Stomach (tissue), 9 donors: ENCODE results near the gene PPP1R1A. TPM values are rescaled to one million over a fixed set of nuclear protein-coding genes. Genes with fewer than 3 reads are reported as not detected.

Experiments
- DNase-seq, 2 donors: peaks; one replicate each; pipeline versions ENCODE4 v3.0.0 to v3.0.0-alpha.2; 2013 to 2019
- H3K27ac ChIP-seq, 5 donors: fragments of 200-600 bp in 4 of 5; sonication (generic) in 4 of 5; one replicate each; pipeline ENCODE4 v1.5.1; 2013 to 2019; ENCODE audit warnings: mild to moderate bottlenecking in 1 of 5, moderate library complexity in 1 of 5
- H3K27me3 ChIP-seq, 3 donors: fragments of 200-600 bp; sonication (generic); one replicate each; pipeline ENCODE4 v1.5.1; 2017 to 2019; ENCODE audit warnings: mixed run types in 1 of 3
- H3K36me3 ChIP-seq, 4 donors: fragments of 200-600 bp; sonication (generic); 1 replicate in 3 of 4; 2 replicates in 1 of 4; pipeline ENCODE4 v1.5.1; 2016 to 2019
- H3K4me1 ChIP-seq, 4 donors: fragments of 200-600 bp; sonication (generic); one replicate each; pipeline ENCODE4 v1.5.1; 2016 to 2019
- H3K4me3 ChIP-seq, 4 donors: fragments of 200-600 bp; sonication (generic) in 3 of 4; one replicate each; pipeline ENCODE4 v1.5.1; 2016 to 2019; ENCODE audit warnings: mild to moderate bottlenecking in 1 of 4
- H3K9me3 ChIP-seq, 4 donors: fragments of 200-600 bp; sonication (generic); one replicate each; pipeline ENCODE4 v1.5.1; 2016 to 2019
- CTCF ChIP-seq, 7 experiments: fragments of 450-650 bp in 4 of 7; fragments of 200-600 bp in 3 of 7; sonication (generic) in 3 of 7; IDR thresholded peaks; one replicate each; pipeline ENCODE4 v1.5.1; 2016 to 2019; ENCODE audit warnings: antibody characterized with exemption in 7 of 7, control low read depth in 2 of 7, mild to moderate bottlenecking in 1 of 7
- EP300 ChIP-seq: sonication (generic); formaldehyde crosslinking; IDR thresholded peaks from one replicate; pipeline ENCODE4 v1.6.1; 2017; ENCODE audit warnings: antibody characterized with exemption
- POLR2A ChIP-seq, 4 donors: fragments of 450-650 bp; IDR thresholded peaks; one replicate each; pipeline ENCODE4 v1.6.1; 2016; ENCODE audit warnings: antibody characterized with exemption in 4 of 4, control low read depth in 2 of 4, mild to moderate bottlenecking in 1 of 4, moderate library complexity in 1 of 4
- POLR2AphosphoS5 ChIP-seq, 3 donors: sonication (generic); formaldehyde crosslinking; IDR thresholded peaks; one replicate each; pipeline ENCODE4 v1.6.1; 2016; ENCODE audit warnings: antibody characterized with exemption in 3 of 3
- WGBS, 5 donors: extraction: QIAGEN DNeasy Blood & Tissue Kit in 3 of 5; methylation state at CpG; one replicate each; pipeline versions ENCODE4 v1.1.5 to v1.1.7; 2013 to 2018; 5-methylcytosine and 5-hydroxymethylcytosine counted together
- intact Hi-C: fragments of 100-400 bp; cut with DNase I; formaldehyde crosslinking; loops from one replicate; pipeline ENCODE4 v1.15.1; 2023; ENCODE audit warnings: low total_unique reads
- polyA plus RNA-seq, 3 donors: library from polyadenylated mRNA; stranded (reverse); fragments of 200-250 nt; gene quantifications; one replicate each; pipeline ENCODE4 v1.2.3, GENCODE V29; 2013
- total RNA-seq, 5 donors: library from RNA; depleted of rRNA; stranded (reverse); fragments of >200 nt; gene quantifications; one replicate each; pipeline versions ENCODE4 v1.1.0 to v1.2.3, GENCODE V29; 2014 to 2016
- donor health status: healthy with polysubstance abuse.
- donor health status: Bipolar disorder and iron deficiency.
- donor health status: healthy.

The PPP1R1A gene
- total and polyA plus RNA-seq, 8 donors, result 2.6 to 313 (median 5.9) TPM; not detected in 1

DNA sequence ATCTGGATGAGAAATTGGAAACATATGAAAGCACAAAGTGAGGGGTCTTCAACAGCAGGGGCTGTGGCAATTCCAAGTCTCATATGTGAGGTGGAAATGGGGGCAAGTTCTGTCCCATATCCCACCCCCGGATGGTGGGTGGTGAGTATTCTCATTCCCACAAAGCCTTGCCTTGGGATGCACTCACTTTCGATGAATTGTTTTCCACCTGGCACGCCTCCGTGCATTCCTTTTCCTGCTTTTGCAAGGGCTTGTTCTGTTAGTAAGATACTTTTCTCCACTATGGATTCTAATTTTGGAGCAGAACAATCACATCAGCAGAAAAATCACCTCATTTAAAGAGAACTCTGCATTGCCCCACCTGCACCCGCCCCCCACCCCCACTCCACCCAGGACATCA, 43.1 kb upstream of the PPP1R1A start:
- Histone ChIP-seq H3K36me3 (no peaks in the 10 kb centered on the region), H3K4me1 (no peaks in the 10 kb centered on the region), H3K9me3 (peaks cover 0 to 12% (median 6%) of the 10 kb centered on the region in 4 donors), H3K27me3 (peaks cover 0 to 14% (median 0%) of the 10 kb centered on the region in 3 donors), H3K27ac (no peak overlapping the region), H3K4me3 (no peak overlapping the region)
- DNase-seq, result no peak
- TF ChIP-seq POLR2AphosphoS5 (IDR thresholded peaks at IDR 0.05), result no peak
- no peak for TF ChIP-seq EP300
- TF ChIP-seq CTCF (IDR thresholded peaks at IDR 0.05), result no peak
- no peak for TF ChIP-seq POLR2A (IDR thresholded peaks at IDR 0.05)
- 41 to 71% (median 50%) methylated on average over 5 of the region's 5 CpGs for WGBS, 5 donors
- intact Hi-C loops, result no loop called here

DNA sequence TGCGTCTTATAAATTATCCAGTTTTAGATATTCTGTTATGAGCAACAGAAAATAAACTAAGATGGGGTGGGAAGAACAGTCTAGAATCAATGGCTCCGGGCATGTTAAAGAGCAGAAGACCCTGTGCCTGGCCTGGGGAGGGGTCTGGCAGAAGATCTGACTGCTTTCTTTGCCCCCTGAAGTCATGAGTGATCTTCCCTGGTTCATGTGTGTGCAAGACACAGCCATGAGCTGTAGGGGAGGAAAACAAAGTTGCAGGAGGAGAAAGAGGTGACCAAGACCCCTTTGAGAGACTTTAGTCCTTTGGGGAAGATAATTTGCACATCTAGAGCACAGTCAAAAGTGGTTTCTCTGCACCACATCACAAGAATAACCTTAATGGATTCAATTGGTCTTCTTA, 41.5 kb upstream of the PPP1R1A start:
- intact Hi-C loops, result no loop called here

DNA sequence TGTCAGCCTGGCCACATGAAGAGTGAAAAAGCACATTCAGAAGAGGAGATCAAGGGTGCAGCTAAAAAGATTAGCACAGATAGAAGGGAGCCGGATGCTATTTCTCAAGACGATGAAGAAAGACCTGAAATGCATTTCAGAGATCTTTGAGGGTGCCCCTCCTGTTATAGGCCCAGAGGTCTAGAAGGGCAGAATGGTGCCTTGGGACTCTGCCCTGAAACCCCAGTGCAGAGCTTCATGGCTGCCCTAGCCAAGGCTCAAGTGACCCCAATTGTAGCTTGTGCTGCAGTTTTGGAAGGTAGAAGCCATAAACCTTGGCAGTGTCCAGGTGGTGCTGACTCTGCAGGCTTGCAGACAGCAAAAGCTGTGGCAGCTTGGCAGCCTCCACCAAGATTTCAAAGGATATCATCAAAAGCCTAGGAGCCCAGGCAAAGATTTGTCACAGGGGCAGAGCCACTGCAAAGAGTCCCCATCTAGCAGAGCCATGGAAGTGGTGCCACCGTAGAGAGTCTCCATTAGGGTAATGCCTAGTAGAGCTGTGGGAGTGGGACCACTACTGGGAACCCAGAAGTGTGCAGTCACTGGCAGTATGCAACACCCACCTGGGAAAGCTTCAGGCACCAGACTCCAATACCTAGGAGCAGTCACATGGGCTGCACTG, 39.9 kb upstream of the PPP1R1A start:
- intact Hi-C loops, result no loop called here
- no peaks in the 10 kb centered on the region for H3K4me1 ChIP-seq
- DNase-seq, result no peak
- no peak overlapping the region for H3K27ac ChIP-seq
- H3K27me3 ChIP-seq, result peaks cover 0 to 32% (median 0%) of the 10 kb centered on the region in 3 donors
- H3K4me3 ChIP-seq, result no peak overlapping the region
- peaks cover 0 to 12% (median 6%) of the 10 kb centered on the region in 4 donors for H3K9me3 ChIP-seq
- H3K36me3 ChIP-seq, result no peaks in the 10 kb centered on the region
- 89 to 97% (median 96%) methylated on average over 3 of the region's 3 CpGs for WGBS, 5 donors
- TF ChIP-seq CTCF (IDR thresholded peaks at IDR 0.05), result no peak
- TF ChIP-seq EP300, result no peak
- no peak for TF ChIP-seq POLR2AphosphoS5 (IDR thresholded peaks at IDR 0.05)
- TF ChIP-seq POLR2A (IDR thresholded peaks at IDR 0.05), result no peak

More for the DNA sequence above, 41.5 kb upstream of the PPP1R1A start:
- Histone ChIP-seq H3K4me3 (no peak overlapping the region), H3K9me3 (peaks cover 0 to 12% (median 6%) of the 10 kb centered on the region in 4 donors), H3K27me3 (peaks cover 0 to 30% (median 0%) of the 10 kb centered on the region in 3 donors), H3K4me1 (no peaks in the 10 kb centered on the region), H3K36me3 (no peaks in the 10 kb centered on the region), H3K27ac (no peak overlapping the region)
- WGBS, 5 donors, result 73 to 95% (median 89%) methylated on average over 2 of the region's 2 CpGs
- DNase-seq, result no peak
- TF ChIP-seq POLR2AphosphoS5 (IDR thresholded peaks at IDR 0.05) (no peak), EP300 (no peak), CTCF (IDR thresholded peaks at IDR 0.05) (no peak), POLR2A (IDR thresholded peaks at IDR 0.05) (no peak)

GRCh38 chr12:54627304-54627703, 38.8 kb upstream of the PPP1R1A start:
- no peak overlapping the region for H3K4me3 ChIP-seq
- H3K36me3 ChIP-seq, result no peaks in the 10 kb centered on the region
- peaks cover 0 to 38% (median 0%) of the 10 kb centered on the region in 3 donors for H3K27me3 ChIP-seq
- no peak for DNase-seq
- intact Hi-C loops, result no loop called here
- no peak overlapping the region for H3K27ac ChIP-seq
- no peaks in the 10 kb centered on the region for H3K4me1 ChIP-seq
- TF ChIP-seq CTCF (IDR thresholded peaks at IDR 0.05) (no peak), POLR2A (IDR thresholded peaks at IDR 0.05) (no peak), EP300 (no peak), POLR2AphosphoS5 (IDR thresholded peaks at IDR 0.05) (no peak)
- H3K9me3 ChIP-seq, result peaks cover 0 to 12% (median 6%) of the 10 kb centered on the region in 4 donors
- WGBS, 5 donors, result 89 to 95% (median 94%) methylated on average over 3 of the region's 3 CpGs
